ENCODE data around the gene TRAK2.

DNA sequence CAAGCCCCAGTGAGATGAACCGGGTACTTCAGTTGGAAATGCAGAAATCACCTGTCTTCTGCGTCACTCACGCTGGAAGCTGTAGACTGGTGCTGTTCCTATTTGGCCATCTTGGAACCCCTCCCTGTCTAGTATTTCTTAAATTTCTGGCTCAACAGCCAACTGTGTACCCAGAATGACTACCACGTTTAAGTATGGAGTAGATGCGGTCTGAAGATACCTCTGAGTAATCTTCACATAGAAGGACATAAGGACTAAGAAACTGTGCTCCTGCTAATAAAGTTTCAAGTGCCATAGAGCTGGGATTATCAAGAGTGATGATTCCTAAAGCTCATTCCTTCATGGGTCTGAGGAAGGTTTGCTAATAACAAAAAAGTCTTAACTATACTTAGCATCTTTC is 20.4 kb downstream of the TRAK2 start:
- TF ChIP-seq, protein P1, sequence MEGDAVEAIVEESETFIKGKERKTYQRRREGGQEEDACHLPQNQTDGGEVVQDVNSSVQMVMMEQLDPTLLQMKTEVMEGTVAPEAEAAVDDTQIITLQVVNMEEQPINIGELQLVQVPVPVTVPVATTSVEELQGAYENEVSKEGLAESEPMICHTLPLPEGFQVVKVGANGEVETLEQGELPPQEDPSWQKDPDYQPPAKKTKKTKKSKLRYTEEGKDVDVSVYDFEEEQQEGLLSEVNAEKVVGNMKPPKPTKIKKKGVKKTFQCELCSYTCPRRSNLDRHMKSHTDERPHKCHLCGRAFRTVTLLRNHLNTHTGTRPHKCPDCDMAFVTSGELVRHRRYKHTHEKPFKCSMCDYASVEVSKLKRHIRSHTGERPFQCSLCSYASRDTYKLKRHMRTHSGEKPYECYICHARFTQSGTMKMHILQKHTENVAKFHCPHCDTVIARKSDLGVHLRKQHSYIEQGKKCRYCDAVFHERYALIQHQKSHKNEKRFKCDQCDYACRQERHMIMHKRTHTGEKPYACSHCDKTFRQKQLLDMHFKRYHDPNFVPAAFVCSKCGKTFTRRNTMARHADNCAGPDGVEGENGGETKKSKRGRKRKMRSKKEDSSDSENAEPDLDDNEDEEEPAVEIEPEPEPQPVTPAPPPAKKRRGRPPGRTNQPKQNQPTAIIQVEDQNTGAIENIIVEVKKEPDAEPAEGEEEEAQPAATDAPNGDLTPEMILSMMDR (IDR thresholded peaks at IDR 0.05; ENCODE audit: poor library complexity), result no peak
- no peak for TF ChIP-seq EZH2 (IDR thresholded peaks at IDR 0.05; ENCODE audit: borderline replicate concordance)

Data from hepatocyte (in vitro differentiated cells).